ENCODE data around the gene PSORS1C2.

DNA sequence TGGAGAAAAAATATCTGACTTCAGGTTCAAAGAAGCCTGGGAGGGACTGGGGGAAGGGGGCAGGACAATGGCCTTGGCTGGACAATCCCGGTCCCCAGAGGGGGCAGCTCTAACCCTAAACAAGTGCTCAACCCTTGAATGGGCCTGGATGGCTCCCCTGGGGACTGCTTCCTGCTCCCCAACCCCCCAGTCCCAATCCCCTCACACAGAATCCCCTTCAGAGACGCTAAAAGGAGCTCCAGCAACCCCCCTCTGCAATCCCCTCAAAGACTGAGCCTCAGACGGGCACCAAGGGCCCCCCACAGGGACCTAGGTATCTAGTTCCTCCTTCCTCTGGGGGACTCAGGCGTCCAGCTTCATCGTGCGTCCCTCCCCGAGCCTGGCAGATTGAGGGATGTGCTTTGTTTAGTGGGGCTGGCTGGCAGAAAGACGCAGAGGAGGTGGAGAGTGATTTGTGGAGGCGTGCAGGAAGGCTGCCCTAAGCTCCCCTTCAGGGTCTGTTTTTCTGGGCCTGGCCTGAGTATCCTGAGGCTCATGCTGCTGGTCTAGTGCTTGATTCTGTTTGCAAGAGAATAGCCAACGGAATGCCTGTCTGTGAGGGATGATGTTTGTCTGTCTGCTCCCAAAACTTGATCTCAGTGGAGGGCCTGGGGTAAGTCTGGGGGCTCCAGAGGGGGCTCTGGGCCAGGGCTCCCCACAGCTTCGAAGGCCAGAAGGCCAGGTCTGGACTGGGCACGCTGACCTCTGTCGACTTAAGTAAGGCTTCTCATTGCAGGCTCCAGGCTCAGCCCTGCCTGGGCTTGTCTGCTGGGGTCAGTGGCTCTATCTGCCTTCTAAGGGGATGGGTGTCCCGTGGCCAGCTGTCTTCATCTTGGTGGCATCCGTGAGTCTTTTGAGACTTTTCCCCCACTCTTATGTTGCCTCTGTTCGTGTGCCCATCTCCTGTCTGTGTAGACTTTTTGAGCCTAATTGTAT is 33.4 kb upstream of the PSORS1C2 start:
- TF ChIP-seq, protein P1, sequence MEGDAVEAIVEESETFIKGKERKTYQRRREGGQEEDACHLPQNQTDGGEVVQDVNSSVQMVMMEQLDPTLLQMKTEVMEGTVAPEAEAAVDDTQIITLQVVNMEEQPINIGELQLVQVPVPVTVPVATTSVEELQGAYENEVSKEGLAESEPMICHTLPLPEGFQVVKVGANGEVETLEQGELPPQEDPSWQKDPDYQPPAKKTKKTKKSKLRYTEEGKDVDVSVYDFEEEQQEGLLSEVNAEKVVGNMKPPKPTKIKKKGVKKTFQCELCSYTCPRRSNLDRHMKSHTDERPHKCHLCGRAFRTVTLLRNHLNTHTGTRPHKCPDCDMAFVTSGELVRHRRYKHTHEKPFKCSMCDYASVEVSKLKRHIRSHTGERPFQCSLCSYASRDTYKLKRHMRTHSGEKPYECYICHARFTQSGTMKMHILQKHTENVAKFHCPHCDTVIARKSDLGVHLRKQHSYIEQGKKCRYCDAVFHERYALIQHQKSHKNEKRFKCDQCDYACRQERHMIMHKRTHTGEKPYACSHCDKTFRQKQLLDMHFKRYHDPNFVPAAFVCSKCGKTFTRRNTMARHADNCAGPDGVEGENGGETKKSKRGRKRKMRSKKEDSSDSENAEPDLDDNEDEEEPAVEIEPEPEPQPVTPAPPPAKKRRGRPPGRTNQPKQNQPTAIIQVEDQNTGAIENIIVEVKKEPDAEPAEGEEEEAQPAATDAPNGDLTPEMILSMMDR (IDR thresholded peaks at IDR 0.05), result no peak
- TF ChIP-seq EP300 (IDR thresholded peaks at IDR 0.05) (no peak), POLR2A (IDR thresholded peaks at IDR 0.05) (no peak)

Data from ovary (tissue), 3 donors.